Fibroblast of skin of left biceps (primary cell): Measurements from ENCODE around the gene KIF12.

Source experiments
- DNase-seq, 2 experiments: peaks; one replicate each; pipeline ENCODE4 v3.0.0-alpha.2; 2013; ENCODE audit warnings: low read depth in 2 of 2

The KIF12 gene

DNA sequence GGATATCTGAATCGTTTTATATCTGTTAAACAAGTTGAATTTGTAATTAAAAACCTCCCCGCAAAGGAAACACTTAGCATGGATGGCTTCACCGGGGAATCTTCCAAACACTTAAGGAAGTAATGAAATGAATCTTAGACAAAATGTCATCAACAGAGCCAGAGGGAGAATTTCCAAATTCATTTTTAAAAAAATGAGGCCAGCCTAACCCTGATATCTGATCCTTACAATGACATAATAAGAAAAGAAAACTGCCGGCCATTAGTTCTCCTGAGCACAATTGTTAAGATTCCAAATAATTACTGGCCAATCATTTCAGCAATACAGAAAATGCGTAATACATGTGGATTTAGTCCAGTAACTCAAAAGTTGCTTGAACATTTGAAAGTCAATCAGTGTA lies 6.1 kb upstream of the KIF12 start:
- DNase-seq, result no peak

GRCh38 chr9:114102484-114102883 lies 3.4 kb upstream of the KIF12 start:
- no peak for DNase-seq

DNA sequence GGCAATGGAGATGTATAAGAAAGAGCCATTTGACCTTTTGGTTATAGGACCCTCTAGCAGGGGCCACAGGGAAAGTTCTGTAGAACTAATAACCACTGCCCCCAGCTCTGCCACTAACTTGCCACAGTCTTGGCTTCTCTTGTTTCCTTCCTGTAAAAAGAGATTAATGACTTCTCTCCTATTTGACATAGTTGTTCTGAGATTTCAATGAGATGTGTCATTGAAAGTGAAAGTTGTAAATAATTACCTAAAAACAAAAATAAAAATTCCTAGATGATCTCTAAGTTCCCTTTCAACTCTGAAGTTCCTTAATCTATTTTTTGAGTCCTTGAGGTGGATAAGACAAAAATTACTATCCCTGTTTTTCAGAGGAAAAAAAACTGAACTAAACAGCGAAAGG lies 1.4 kb upstream of the KIF12 start:
- DNase-seq, result no peak

GRCh38 chr9:114099669-114100270 lies 678 bp upstream of the KIF12 start:
- DNase-seq, result no peak

DNA sequence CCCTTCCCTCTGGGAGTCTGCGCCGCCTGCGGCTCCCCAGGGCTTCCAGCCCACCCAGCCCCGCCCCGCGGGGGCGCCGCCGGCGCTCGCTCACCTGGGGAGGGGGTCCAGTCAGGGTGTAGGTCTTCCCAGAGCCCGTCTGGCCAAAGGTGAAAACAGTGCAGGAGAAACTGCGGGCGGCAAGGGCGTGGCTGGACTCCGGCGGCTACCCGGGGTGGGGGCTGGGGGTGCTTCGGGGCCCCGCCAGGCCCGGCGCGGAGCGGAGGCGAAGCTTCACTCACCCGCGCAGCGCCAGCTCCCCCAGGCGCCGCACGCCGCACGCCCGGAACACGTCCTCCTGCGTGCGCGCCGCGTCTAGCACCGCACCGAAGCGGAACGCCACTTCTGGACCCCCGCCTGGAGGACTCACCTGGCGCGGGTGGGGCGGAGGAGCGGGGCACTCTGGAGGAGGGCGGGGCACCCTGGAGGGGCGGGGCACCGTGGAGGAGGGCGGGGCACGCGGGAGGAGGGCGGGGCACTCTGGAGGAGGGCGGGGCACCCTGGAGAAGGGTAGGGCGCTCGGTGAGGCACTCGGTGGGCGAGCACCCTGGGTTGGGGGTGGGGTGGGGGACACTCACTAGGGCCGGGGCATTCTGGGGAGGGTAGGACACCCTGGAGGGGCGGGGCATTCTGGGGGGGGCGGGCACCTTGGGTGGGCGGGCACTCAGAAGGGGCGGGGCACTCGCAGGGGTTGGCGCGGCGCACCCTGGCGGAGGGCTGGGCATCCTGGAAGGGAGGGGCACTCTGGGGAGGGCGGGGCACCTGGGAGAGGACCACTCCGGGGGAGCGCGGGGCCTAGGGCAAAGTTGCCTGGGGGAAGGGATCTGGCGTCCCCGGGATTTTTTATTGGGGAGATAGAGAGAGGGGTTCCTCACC lies 814 bp downstream of the KIF12 start:
- DNase-seq, result no peak

DNA sequence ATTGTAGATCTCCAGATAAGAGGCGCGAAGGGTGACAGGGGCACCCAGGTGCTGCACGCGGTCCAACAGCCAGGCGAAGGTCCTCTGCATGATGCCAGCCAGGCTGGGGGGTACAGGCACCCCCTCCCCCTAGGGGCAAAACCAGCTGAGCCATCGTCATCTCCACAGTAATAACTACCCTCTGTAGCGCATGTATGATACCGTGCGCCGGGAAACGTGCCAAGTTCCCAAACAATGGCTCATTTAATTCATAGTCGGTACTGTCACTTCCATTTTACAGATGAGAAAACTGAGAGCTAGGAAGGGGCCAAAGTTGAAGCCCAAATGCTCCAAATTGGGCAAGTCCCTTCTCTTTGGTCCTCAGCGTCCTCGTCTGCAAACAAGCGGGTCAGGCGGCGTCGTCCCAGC lies 1.5 kb downstream of the KIF12 start:
- no peak for DNase-seq

- no peak for DNase-seq
Measured at GRCh38 chr9:114096866-114097612, 2.1 kb downstream of the KIF12 start.

DNA sequence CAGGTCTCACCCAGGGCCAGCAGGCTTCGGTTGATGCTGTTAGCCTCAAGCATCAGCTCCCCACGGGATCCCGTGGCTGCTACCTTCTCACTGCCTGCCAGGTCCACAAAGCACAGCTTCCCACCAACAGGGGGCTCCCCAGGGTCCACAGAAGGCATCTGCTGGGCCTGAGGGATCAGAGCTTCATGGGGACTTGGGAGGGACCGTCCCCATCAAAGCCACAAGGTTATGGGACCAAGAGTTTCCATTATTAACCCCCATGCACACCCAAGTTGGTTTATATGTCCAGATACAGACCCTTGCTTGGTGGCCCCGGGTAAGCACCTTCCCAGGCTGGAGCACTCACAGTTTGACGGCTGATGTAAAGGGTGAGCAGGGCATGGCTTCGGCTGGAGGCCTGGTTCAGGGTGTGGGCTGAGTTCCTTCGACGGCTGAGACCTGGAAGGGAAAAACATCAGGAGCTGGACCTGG lies 3.0 kb downstream of the KIF12 start:
- DNase-seq, result no peak

DNA sequence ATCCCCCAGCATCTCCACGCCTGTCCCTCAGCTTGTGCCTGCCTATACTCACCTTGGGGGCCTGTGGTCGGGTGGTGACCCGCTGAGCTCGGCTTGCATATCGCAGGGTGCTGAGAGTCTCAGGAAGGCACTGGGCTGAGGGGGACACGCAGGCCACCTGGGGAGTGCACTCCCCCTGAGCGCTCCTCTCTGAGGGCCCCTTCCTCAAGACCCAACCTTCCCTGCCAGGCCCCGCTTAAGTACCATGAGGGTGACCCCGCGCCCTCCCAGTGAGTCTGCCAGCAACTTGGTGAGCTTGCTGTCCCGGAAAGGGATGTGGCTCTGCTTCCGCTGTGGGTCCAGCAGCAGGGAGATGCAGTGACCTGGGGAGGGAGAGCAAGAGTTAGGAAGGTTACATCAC lies 4.1 kb downstream of the KIF12 start:
- no peak for DNase-seq

GRCh38 chr9:114093761-114094505 lies 5.2 kb downstream of the KIF12 start:
- DNase-seq, result no peak

DNA sequence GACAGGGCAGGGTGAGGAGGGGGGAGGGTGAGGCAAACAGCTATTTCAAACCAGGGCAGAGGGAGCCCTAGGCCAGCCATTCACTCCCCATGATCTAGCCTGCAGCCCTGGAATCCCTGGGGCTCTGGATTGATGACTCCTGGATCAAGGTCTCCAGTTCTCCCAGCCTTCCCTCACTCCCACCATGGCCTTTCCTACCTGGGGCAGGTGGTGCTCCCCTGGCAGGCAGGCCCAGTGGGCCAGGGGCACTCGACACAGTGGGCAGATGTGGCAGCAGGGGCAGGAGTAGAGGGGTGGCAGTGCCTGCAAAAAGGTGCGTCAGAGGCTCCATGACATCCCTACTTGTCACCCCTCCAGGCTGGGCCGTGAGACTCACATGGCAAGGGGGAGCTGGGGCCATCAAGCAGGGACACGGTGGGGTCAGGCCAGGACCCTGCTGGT lies 6.0 kb downstream of the KIF12 start:
- no peak for DNase-seq

GRCh38 chr9:114092336-114092735 lies 6.8 kb downstream of the KIF12 start:
- no peak for DNase-seq

DNA sequence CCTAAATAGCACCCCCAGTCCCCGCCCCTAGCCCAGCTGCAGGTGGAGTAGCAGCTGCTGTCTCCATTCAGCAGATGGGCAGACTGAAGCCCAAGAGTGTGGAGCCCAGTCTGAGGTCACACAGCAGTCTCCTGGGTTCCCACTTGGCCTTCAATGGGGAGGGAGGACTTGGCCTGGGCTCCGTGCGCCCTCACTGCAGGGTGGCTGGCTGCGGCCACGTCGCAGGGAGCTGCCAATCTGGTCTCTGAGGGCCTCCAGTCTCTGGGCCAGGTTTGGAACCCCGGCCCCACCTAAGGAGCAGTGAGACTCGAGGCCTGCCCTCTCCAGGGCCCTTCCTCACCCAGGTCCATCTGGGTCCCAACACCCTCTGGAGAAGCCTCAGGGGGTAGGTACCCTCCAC lies 7.4 kb downstream of the KIF12 start:
- DNase-seq, result no peak

DNA sequence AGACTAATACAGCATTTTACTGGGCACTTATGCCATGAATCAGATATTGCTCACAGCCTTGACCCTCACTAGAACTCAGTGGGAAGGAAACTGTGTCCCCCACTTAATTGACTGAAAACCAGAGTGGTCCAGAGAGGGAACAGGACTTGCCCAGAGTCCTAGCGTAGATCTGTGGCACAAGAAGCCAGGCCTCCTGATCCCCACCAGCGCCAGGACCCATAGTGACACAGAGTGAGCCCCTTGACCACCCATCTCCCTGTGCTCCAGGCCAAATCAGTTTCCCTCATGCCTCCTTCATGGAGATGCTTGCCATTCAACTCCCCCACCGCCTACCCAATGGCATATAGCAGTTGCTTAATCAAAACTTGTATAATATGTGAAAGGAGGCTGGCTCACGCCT lies 8.3 kb downstream of the KIF12 start:
- DNase-seq, result no peak

DNA sequence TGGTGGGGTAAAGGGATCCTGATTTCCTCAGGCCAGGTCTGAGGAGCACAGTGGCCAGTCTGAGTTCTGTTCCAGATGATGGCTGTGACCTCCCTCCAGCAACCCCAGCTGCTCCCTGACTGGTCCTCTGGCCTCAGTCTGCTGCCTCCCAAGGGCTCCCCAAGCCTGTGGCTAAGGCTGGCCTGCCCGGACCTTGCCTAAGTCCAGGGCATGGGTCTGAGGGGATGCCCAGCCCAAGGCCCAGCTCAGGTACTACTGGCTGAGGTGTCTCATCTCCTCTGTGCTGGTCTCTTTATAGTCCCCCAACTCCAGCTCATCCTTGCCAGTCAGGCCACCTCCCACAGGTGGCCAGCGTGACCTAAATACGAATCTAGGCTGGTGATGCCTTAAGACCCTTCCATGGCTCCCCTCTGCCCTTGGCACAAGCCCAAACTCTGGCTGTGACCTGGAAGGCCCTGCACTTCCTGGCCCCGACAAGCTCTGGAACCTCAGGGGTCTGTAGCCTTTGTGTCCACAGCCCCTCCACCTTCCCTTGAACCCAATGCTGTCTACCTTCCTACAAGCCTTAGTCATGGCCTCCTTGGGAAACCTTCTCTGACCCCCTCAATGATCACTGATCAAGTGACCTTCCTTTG lies 9.8 kb downstream of the KIF12 start:
- DNase-seq, result no peak

GRCh38 chr9:114088571-114089170 lies 10.4 kb downstream of the KIF12 start:
- DNase-seq, result no peak

- DNase-seq, result no peak
Measured at GRCh38 chr9:114087721-114088120, 11.4 kb downstream of the KIF12 start.

DNA sequence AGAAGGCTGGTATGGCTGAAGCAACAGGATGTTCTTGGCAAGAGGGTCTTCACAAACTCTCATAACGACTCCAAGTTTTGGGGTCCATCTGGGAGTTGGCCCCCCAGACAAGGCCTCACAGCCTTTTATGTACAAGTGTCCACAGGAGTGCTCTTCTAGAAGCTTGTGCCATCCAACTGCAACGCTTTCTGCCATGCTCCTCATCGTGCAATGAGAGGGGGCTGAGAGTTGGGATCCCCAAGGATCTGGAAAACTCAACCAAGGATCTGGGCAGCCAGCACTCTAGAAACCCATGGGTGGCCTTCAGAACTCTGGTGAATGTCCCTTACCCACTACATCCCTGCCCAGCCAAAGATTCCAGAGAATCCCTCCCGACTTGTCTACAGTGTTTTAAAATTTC lies 12.5 kb downstream of the KIF12 start:
- no peak for DNase-seq

- no peak for DNase-seq
Measured at GRCh38 chr9:114086009-114086408, 13.1 kb downstream of the KIF12 start.

DNA sequence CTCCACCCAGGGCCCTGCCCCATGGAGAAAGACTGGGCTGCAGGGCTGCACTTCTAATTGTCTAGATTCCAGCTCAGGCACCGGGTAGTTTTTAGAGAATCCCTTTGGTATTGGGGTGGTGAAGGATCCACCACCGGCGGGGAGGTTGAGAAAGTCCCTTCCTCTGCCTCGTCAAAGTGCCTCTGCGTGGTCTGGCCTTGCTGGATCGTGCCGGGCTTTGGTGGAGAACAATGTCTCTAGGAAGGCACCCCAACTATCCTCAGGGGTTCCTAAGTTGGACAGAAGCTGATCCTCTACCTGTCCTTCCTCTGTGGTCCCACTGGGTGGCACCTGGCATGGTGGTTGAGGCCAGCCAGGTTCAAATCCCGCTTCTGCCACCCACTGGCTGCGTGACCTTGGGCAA lies 13.7 kb downstream of the KIF12 start:
- DNase-seq, result no peak
